ENCODE results near the gene NPBWR2. TPM values are rescaled to one million over a fixed set of nuclear protein-coding genes. Genes with fewer than 3 reads are reported as not detected.

Gene NPBWR2
- polyA plus RNA-seq, 3 donors = not detected

GRCh38 chr20:64145458-64146300 lies 38.3 kb upstream of the NPBWR2 start:
- no peaks in the 10 kb centered on the region for H3K4me1 Mint-ChIP-seq
- intact Hi-C loops (cut with micrococcal nuclease) = no loop called here
- H3K27me3 Mint-ChIP-seq (ENCODE audit: low read depth in 3 of 3) = peaks cover 4 to 9% (median 6%) of the 10 kb centered on the region in 3 donors
- no peak overlapping the region for H3K9ac ChIP-seq (ENCODE audit: insufficient read depth, low read length, poor library complexity, severe bottlenecking)
- TF ChIP-seq, protein P1, sequence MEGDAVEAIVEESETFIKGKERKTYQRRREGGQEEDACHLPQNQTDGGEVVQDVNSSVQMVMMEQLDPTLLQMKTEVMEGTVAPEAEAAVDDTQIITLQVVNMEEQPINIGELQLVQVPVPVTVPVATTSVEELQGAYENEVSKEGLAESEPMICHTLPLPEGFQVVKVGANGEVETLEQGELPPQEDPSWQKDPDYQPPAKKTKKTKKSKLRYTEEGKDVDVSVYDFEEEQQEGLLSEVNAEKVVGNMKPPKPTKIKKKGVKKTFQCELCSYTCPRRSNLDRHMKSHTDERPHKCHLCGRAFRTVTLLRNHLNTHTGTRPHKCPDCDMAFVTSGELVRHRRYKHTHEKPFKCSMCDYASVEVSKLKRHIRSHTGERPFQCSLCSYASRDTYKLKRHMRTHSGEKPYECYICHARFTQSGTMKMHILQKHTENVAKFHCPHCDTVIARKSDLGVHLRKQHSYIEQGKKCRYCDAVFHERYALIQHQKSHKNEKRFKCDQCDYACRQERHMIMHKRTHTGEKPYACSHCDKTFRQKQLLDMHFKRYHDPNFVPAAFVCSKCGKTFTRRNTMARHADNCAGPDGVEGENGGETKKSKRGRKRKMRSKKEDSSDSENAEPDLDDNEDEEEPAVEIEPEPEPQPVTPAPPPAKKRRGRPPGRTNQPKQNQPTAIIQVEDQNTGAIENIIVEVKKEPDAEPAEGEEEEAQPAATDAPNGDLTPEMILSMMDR (IDR thresholded peaks at IDR 0.05) = no peak
- H3K36me3 Mint-ChIP-seq = no peaks in the 10 kb centered on the region
- H4K20me1 ChIP-seq (ENCODE audit: insufficient read depth, low read length) = no peaks in the 10 kb centered on the region
- H3K4me2 ChIP-seq (replicated peaks; ENCODE audit: extremely low read depth, low read length, poor library complexity, severe bottlenecking) = no peak overlapping the region
- H3K4me1 ChIP-seq (ENCODE audit: control insufficient read depth in 1 of 2, insufficient read depth in 2 of 2, low read length in 2 of 2) = no peaks in the 10 kb centered on the region
- 96% methylated on average over 15 of the region's 17 CpGs for WGBS (ENCODE audit: insufficient coverage)
- DNase-seq = no peak
- no peak overlapping the region for H3K27ac ChIP-seq (ENCODE audit: low read depth in 1 of 2, low read length in 2 of 2)
- peaks cover 26 to 34% of the 10 kb centered on the region in 2 donors for H3K9me3 ChIP-seq (replicated peaks in 1 of 2; ENCODE audit: control insufficient read depth in 1 of 2, insufficient read depth in 1 of 2, low read length in 2 of 2)
- H3K79me2 ChIP-seq (ENCODE audit: insufficient read depth, low read length) = no peaks in the 10 kb centered on the region
- peak overlapping the region in 1 of 7 donors; percentile 15 for H3K27ac Mint-ChIP-seq
- no peak overlapping the region for H3K4me3 ChIP-seq (replicated peaks in 1 of 3; ENCODE audit: low read depth in 2 of 3, low read length in 3 of 3)
- no peak overlapping the region for H3K4me3 Mint-ChIP-seq
- H3K9me3 Mint-ChIP-seq = peaks cover 19 to 34% (median 21%) of the 10 kb centered on the region in 7 donors
- H3K27me3 ChIP-seq (ENCODE audit: control insufficient read depth in 2 of 2, insufficient read depth in 2 of 2, low read length in 2 of 2) = no peaks in the 10 kb centered on the region
- no peak overlapping the region for H2AFZ ChIP-seq (ENCODE audit: insufficient read depth, low read depth, low read length, poor library complexity, severe bottlenecking)
- H3K36me3 ChIP-seq (replicated peaks in 1 of 2; ENCODE audit: control insufficient read depth in 1 of 2, insufficient read depth in 2 of 2, low read length in 2 of 2) = no peaks in the 10 kb centered on the region

GRCh38 chr20:64144144-64144912 lies 37.0 kb upstream of the NPBWR2 start:
- Histone ChIP-seq H3K4me2 (replicated peaks; ENCODE audit: extremely low read depth, low read length, poor library complexity, severe bottlenecking) (no peak overlapping the region), H3K36me3 (replicated peaks in 1 of 2; ENCODE audit: control insufficient read depth in 1 of 2, insufficient read depth in 2 of 2, low read length in 2 of 2) (no peaks in the 10 kb centered on the region), H2AFZ (ENCODE audit: insufficient read depth, low read depth, low read length, poor library complexity, severe bottlenecking) (no peak overlapping the region), H4K20me1 (ENCODE audit: insufficient read depth, low read length) (no peaks in the 10 kb centered on the region), H3K4me3 (replicated peaks in 1 of 3; ENCODE audit: low read depth in 2 of 3, low read length in 3 of 3) (no peak overlapping the region), H3K27me3 (ENCODE audit: control insufficient read depth in 2 of 2, insufficient read depth in 2 of 2, low read length in 2 of 2) (no peaks in the 10 kb centered on the region), H3K79me2 (ENCODE audit: insufficient read depth, low read length) (no peaks in the 10 kb centered on the region), H3K27ac (ENCODE audit: low read depth in 1 of 2, low read length in 2 of 2) (no peak overlapping the region), H3K9ac (ENCODE audit: insufficient read depth, low read length, poor library complexity, severe bottlenecking) (no peak overlapping the region), H3K4me1 (ENCODE audit: control insufficient read depth in 1 of 2, insufficient read depth in 2 of 2, low read length in 2 of 2) (no peaks in the 10 kb centered on the region), H3K9me3 (replicated peaks in 1 of 2; ENCODE audit: control insufficient read depth in 1 of 2, insufficient read depth in 1 of 2, low read length in 2 of 2) (peaks cover 22 to 26% of the 10 kb centered on the region in 2 donors)
- H3K27ac Mint-ChIP-seq = no peak overlapping the region
- TF ChIP-seq, protein P1 (IDR thresholded peaks at IDR 0.05) = no peak
- intact Hi-C loops (cut with micrococcal nuclease) = no loop called here
- DNase-seq = no peak
- H3K4me3 Mint-ChIP-seq = no peak overlapping the region
- H3K9me3 Mint-ChIP-seq = peaks cover 17 to 29% (median 19%) of the 10 kb centered on the region in 7 donors
- H3K4me1 Mint-ChIP-seq = no peaks in the 10 kb centered on the region
- H3K27me3 Mint-ChIP-seq (ENCODE audit: low read depth in 3 of 3) = peaks cover 3 to 9% (median 6%) of the 10 kb centered on the region in 3 donors
- H3K36me3 Mint-ChIP-seq = no peaks in the 10 kb centered on the region
- 98% methylated on average over 8 of the region's 8 CpGs for WGBS (ENCODE audit: insufficient coverage)
